ENCODE data around the gene STK26. TPM values are rescaled to one million over a fixed set of nuclear protein-coding genes. Genes with fewer than 3 reads are reported as not detected.

STK26 gene
- total RNA-seq, 1 experiment from 2014 or later = 17.5 TPM

DNA sequence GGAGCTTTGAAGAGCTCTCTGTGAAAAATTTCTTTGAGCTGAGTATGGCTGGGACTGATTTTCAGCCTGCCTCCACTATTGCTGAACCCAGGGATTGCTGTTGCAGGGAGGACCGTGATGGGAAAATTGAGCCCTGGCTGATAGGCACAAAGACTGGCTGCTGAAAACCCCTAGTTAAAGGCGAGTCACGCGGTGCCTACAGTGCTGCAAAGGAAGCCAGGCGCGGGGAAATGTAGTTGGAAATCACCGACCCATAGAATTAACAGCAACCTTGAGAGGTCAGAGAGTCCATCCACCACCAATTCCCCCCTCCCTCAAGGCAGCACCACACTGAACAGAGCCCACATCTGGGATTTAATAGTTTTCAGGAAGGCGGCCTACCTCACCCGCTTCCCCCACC lies 78.7 kb downstream of the STK26 start:
- ChIA-PET CTCF (interaction anchor here (0.5 to 1.0 kb wide), 2 partner anchors 15 to 260 kb away, joined by 3 to 4 read pairs; no protein-coding TSS in a partner anchor), POLR2A (no interaction called here)
- Mint-ChIP-seq H3K4me1 (ENCODE audit: insufficient read depth, unreplicated experiment) (no peaks in the 10 kb centered on the region), H3K9me3 (ENCODE audit: unreplicated experiment) (no peaks in the 10 kb centered on the region), H3K4me3 (ENCODE audit: unreplicated experiment) (no peak overlapping the region), H3K27ac (ENCODE audit: low read depth, unreplicated experiment) (no peak overlapping the region), H3K27me3 (ENCODE audit: insufficient read depth, unreplicated experiment) (peaks cover 18% of the 10 kb centered on the region), H3K36me3 (ENCODE audit: insufficient read depth, unreplicated experiment) (no peaks in the 10 kb centered on the region)
- no peak for DNase-seq (ENCODE audit: unreplicated experiment)
- TF ChIP-seq, protein P1, sequence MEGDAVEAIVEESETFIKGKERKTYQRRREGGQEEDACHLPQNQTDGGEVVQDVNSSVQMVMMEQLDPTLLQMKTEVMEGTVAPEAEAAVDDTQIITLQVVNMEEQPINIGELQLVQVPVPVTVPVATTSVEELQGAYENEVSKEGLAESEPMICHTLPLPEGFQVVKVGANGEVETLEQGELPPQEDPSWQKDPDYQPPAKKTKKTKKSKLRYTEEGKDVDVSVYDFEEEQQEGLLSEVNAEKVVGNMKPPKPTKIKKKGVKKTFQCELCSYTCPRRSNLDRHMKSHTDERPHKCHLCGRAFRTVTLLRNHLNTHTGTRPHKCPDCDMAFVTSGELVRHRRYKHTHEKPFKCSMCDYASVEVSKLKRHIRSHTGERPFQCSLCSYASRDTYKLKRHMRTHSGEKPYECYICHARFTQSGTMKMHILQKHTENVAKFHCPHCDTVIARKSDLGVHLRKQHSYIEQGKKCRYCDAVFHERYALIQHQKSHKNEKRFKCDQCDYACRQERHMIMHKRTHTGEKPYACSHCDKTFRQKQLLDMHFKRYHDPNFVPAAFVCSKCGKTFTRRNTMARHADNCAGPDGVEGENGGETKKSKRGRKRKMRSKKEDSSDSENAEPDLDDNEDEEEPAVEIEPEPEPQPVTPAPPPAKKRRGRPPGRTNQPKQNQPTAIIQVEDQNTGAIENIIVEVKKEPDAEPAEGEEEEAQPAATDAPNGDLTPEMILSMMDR (IDR thresholded peaks at IDR 0.05; ENCODE audit: unreplicated experiment) = no peak
- no TSS peak for BruUV-seq (replicated peaks)
- intact Hi-C loops (cut with micrococcal nuclease) = no loop called here

DNA sequence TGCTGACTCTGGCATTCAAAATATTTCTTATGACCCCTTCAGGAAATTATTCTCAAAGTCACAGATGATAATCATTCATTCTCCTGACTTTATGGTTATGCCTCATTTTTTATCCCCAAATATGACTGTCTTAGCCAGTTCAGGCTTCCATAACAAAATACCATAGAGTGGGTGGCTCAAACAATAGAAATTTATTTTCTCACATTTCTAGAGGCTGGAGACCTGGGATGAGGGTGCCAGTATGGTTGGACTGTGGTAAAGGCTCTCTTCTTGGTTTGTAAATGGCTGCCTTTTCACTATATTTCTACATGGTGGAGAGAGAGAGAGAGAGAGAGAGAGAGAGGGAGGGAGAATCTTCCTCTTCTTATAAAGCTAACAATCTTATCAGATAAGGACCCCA lies 84.2 kb downstream of the STK26 start:
- ChIA-PET CTCF (interaction anchor here (1.2 kb wide), 1 partner anchor 12 kb away, joined by 6 read pairs; no protein-coding TSS in a partner anchor), POLR2A (no interaction called here)
- Mint-ChIP-seq H3K4me1 (ENCODE audit: insufficient read depth, unreplicated experiment) (no peaks in the 10 kb centered on the region), H3K27ac (ENCODE audit: low read depth, unreplicated experiment) (no peak overlapping the region), H3K36me3 (ENCODE audit: insufficient read depth, unreplicated experiment) (no peaks in the 10 kb centered on the region), H3K27me3 (ENCODE audit: insufficient read depth, unreplicated experiment) (peaks cover 32% of the 10 kb centered on the region), H3K4me3 (ENCODE audit: unreplicated experiment) (no peak overlapping the region), H3K9me3 (ENCODE audit: unreplicated experiment) (no peaks in the 10 kb centered on the region)
- TF ChIP-seq, protein P1 (IDR thresholded peaks at IDR 0.05; ENCODE audit: unreplicated experiment) = no peak
- intact Hi-C loops (cut with micrococcal nuclease) = no loop called here
- no TSS peak for BruUV-seq (replicated peaks)
- DNase-seq (ENCODE audit: unreplicated experiment) = no peak

DNA sequence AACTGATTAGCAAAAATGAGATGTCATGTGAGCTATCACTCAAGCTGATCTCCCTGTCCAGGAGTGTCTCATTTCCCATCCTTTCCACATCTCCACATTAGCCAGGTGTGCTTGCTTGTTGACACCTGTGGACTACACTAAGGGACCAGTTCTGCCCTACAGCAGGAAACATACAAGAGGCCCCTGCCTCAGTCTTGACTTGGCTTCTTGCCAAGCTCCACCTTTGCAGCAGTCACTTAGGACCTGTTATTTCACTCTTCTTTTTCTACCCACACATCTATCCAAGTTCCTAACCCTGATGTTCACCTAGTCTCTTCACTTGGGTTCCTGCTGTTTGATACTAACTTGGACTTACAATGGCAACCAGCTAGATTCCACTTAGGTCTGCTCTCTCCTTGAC lies 91.5 kb downstream of the STK26 start:
- BruUV-seq (replicated peaks) = no TSS peak
- H3K27me3 Mint-ChIP-seq (ENCODE audit: insufficient read depth, unreplicated experiment) = peaks cover 67% of the 10 kb centered on the region
- POLR2A ChIA-PET = interaction anchor here (1.0 kb wide), 1 partner anchor 12 kb away, joined by 3 read pairs; no protein-coding TSS in a partner anchor
- no peak overlapping the region for H3K4me3 Mint-ChIP-seq (ENCODE audit: unreplicated experiment)
- no peaks in the 10 kb centered on the region for H3K4me1 Mint-ChIP-seq (ENCODE audit: insufficient read depth, unreplicated experiment)
- H3K27ac Mint-ChIP-seq (ENCODE audit: low read depth, unreplicated experiment) = no peak overlapping the region
- H3K9me3 Mint-ChIP-seq (ENCODE audit: unreplicated experiment) = no peaks in the 10 kb centered on the region
- no peak for DNase-seq (ENCODE audit: unreplicated experiment)
- TF ChIP-seq, protein P1 (IDR thresholded peaks at IDR 0.05; ENCODE audit: unreplicated experiment) = no peak
- intact Hi-C loops (cut with micrococcal nuclease) = no loop called here
- no peaks in the 10 kb centered on the region for H3K36me3 Mint-ChIP-seq (ENCODE audit: insufficient read depth, unreplicated experiment)
- CTCF ChIA-PET = interaction anchor here (0.6 kb wide), 2 partner anchors 14 to 21 kb away, joined by 3 read pairs; no protein-coding TSS in a partner anchor

DNA sequence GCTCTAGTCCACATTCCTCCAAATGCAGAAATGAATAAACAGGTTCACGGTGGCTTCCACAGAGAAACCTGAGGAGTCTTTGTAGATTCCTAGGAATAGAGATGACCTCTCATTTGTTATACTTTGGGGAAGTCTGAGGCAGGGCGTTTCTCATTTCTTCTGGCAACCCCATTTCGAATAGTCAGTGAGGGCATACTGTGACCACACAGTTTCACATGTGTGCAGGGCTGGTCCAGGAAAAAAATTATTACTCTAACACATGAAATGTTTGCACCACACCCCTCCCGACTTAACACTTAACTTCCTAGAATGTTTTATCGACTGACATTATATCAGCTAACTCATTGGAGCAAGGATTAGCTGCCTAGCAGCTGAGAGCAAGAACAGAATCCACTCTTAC lies 92.7 kb downstream of the STK26 start:
- H3K27me3 Mint-ChIP-seq (ENCODE audit: insufficient read depth, unreplicated experiment) = peaks cover 67% of the 10 kb centered on the region
- H3K9me3 Mint-ChIP-seq (ENCODE audit: unreplicated experiment) = no peaks in the 10 kb centered on the region
- H3K4me3 Mint-ChIP-seq (ENCODE audit: unreplicated experiment) = no peak overlapping the region
- intact Hi-C loops (cut with micrococcal nuclease) = no loop called here
- no peak overlapping the region for H3K27ac Mint-ChIP-seq (ENCODE audit: low read depth, unreplicated experiment)
- TF ChIP-seq, protein P1 (IDR thresholded peaks at IDR 0.05; ENCODE audit: unreplicated experiment) = no peak
- BruUV-seq (replicated peaks) = no TSS peak
- ChIA-PET POLR2A (no interaction called here), CTCF (interaction anchor here (0.6 kb wide), 1 partner anchor 108 kb away, joined by 3 read pairs; no protein-coding TSS in a partner anchor)
- DNase-seq (ENCODE audit: unreplicated experiment) = no peak
- no peaks in the 10 kb centered on the region for H3K36me3 Mint-ChIP-seq (ENCODE audit: insufficient read depth, unreplicated experiment)
- no peaks in the 10 kb centered on the region for H3K4me1 Mint-ChIP-seq (ENCODE audit: insufficient read depth, unreplicated experiment)

Measured in MCF 10A (cell line).